Fibroblast of villous mesenchyme (primary cell): ENCODE measurements around the gene RB1. TPM values are rescaled to one million over a fixed set of nuclear protein-coding genes. Genes with fewer than 3 reads are reported as not detected.
"Not testable (repeated sequence)": the region's sequence is repeated elsewhere in the genome, so short reads cannot be mapped to it uniquely, and the experiment has no call there.

ENCODE experiments used
- DNase-seq: peaks from one replicate; pipeline ENCODE4 v3.0.0-alpha.2; 2010; ENCODE audit warnings: low read depth
- H3K4me3 ChIP-seq: 2 replicates; pipeline ENCODE4 v1.5.1; 2011; ENCODE audit warnings: low read depth, mild to moderate bottlenecking, low read length
- CTCF ChIP-seq: IDR thresholded peaks from 2 replicates; pipeline ENCODE4 v1.5.1; 2012; ENCODE audit warnings: low read depth, mild to moderate bottlenecking, low read length; ENCODE audit not compliant: insufficient read depth
- total RNA-seq: library from RNA; depleted of rRNA; stranded (reverse); fragments of >200 nt; gene quantifications from 2 replicates; pipeline ENCODE4 v1.2.3, GENCODE V29; 2012

Gene RB1
- total RNA-seq, 1 donor = 50.5 TPM

- no peak overlapping the region for H3K4me3 ChIP-seq
- no peak for DNase-seq
- TF ChIP-seq CTCF = no peak
These were observed 16.2 kb downstream of the RB1 start for GRCh38 chr13:48319531-48320398.

GRCh38 chr13:48320399-48320790 is 16.8 kb downstream of the RB1 start:
- no peak for DNase-seq

GRCh38 chr13:48320891-48321510 is 17.4 kb downstream of the RB1 start:
- H3K4me3 ChIP-seq = peak overlapping the region; percentile 29
- no peak for TF ChIP-seq CTCF
- no peak for DNase-seq

More at GRCh38 chr13:48320399-48320790, 16.8 kb downstream of the RB1 start:
- no peak overlapping the region for H3K4me3 ChIP-seq
- TF ChIP-seq CTCF = no peak

GRCh38 chr13:48322294-48322693 is 18.7 kb downstream of the RB1 start:
- H3K4me3 ChIP-seq = no peak overlapping the region
- no peak for TF ChIP-seq CTCF

GRCh38 chr13:48333976-48334375 is 30.4 kb downstream of the RB1 start:
- H3K4me3 ChIP-seq = no peak overlapping the region
- TF ChIP-seq CTCF = no peak
- DNase-seq = peak; percentile 23

More at GRCh38 chr13:48322294-48322693, 18.7 kb downstream of the RB1 start:
- no peak for DNase-seq

- peak; percentile 50 for TF ChIP-seq CTCF
- no peak overlapping the region for H3K4me3 ChIP-seq
- DNase-seq = peak; percentile 61
These were observed 31.1 kb downstream of the RB1 start for GRCh38 chr13:48334534-48335127.

- DNase-seq, H3K4me3 ChIP-seq: not testable (repeated sequence)
These were observed 35.6 kb downstream of the RB1 start for GRCh38 chr13:48339198-48339597.
